Embryonic facial prominence (tissue), 1 donor: ENCODE results near the gene ZCWPW1.

Experiments
- DNase-seq: peaks from one replicate; pipeline ENCODE4 v3.0.0-alpha.2; 2016; ENCODE audit errors: extremely low spot score

The ZCWPW1 gene

GRCh38 chr7:100432621-100433275, 4.2 kb upstream of the ZCWPW1 start:
- DNase-seq = no peak

- no peak for DNase-seq
These were observed 3.5 kb upstream of the ZCWPW1 start for GRCh38 chr7:100432053-100432452.

GRCh38 chr7:100431286-100431735, 2.8 kb upstream of the ZCWPW1 start:
- no peak for DNase-seq

GRCh38 chr7:100430493-100431285, 2.2 kb upstream of the ZCWPW1 start:
- DNase-seq = no peak

- DNase-seq = peak; percentile 99
These were observed 1.4 kb upstream of the ZCWPW1 start, which contains the start of gene MEPCE for GRCh38 chr7:100429637-100430492. Gene MEPCE (plus strand): TSS chr7:100429831. CDS start chr7:100430019, 188 bp downstream.

- DNase-seq = peak; percentile 100
These were observed 599 bp upstream of the ZCWPW1 start for GRCh38 chr7:100428967-100429636.

GRCh38 chr7:100427762-100428198, 723 bp downstream of the ZCWPW1 start:
- no peak for DNase-seq

GRCh38 chr7:100426516-100426915, 2.0 kb downstream of the ZCWPW1 start:
- DNase-seq = no peak

- no peak for DNase-seq
These were observed 3.2 kb downstream of the ZCWPW1 start for GRCh38 chr7:100425347-100425746.

- DNase-seq = no peak
These were observed 5.2 kb downstream of the ZCWPW1 start for GRCh38 chr7:100423315-100423714.

GRCh38 chr7:100419660-100420226, 8.8 kb downstream of the ZCWPW1 start:
- no peak for DNase-seq

- no peak for DNase-seq
These were observed 9.4 kb downstream of the ZCWPW1 start for GRCh38 chr7:100418930-100419659.

- DNase-seq = no peak
These were observed 13.1 kb downstream of the ZCWPW1 start for GRCh38 chr7:100415448-100415847.

GRCh38 chr7:100413889-100414288, 14.6 kb downstream of the ZCWPW1 start:
- DNase-seq = no peak

GRCh38 chr7:100413346-100413745, 15.2 kb downstream of the ZCWPW1 start:
- no peak for DNase-seq

GRCh38 chr7:100411101-100411500, 17.4 kb downstream of the ZCWPW1 start:
- DNase-seq = no peak

GRCh38 chr7:100407285-100408180, 21.0 kb downstream of the ZCWPW1 start:
- no peak for DNase-seq

GRCh38 chr7:100406767-100407166, 21.7 kb downstream of the ZCWPW1 start:
- no peak for DNase-seq

- no peak for DNase-seq
These were observed 26.3 kb downstream of the ZCWPW1 start for GRCh38 chr7:100402241-100402640.
